ENCODE measurements around the gene UBA1. TPM values are rescaled to one million over a fixed set of nuclear protein-coding genes. Genes with fewer than 3 reads are reported as not detected.

The UBA1 gene
- total RNA-seq, 2 experiments from 2014 or later = 243 to 246 TPM

DNA sequence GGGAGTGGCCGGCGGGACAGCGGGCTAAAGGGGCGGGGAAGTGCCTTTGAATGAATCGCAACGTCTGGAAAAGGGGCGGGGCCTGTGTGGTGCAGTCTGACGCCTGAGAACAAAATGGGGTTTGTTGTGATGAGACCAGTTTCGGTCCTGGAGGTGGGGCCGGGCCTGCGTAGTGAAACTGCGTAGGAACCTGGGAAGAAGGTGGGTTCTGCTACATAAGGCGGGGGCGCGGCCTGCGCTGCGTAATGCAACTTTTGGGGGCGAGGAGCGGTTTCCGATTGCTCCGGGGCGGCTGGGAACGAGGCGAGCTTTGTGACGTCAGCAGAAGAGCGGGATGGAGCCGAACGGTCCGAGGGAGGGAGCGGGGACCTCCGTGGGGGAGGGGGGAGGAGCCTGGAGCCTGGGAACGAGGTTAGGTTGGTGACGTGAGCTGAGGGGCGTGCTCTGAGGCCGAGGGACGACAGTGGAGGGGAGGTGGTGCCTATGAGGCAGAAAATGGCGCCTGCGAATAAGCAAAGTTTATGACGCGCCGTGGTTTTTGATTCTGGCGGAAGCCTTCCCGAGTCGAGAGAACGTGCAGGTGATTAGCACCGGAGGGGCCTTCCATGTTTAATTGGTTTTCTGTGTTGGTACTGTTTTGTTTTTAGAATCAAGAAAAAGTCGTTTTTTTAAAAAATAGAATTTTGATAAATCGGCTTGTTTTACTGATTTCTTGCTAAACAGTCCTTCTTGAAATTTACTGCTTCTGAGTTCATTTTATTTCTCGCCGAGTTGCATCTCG is 39.9 kb downstream of the UBA1 start:
- H3K36me3 Mint-ChIP-seq (ENCODE audit: low read depth) = peaks cover 21% of the 10 kb centered on the region
- ATAC-seq (peak; percentile 94), DNase-seq (peak; percentile 96)
- peaks cover 26% of the 10 kb centered on the region for H3K4me1 Mint-ChIP-seq (ENCODE audit: low read depth)
- peak overlapping the region; percentile 97 for H3K27ac Mint-ChIP-seq
- POLR2A ChIA-PET = interaction anchor here (1.0 to 3.6 kb wide), 4 partner anchors 14 to 89 kb away, joined by 3 to 42 read pairs (median 8); partner anchors contain the start of genes CDK16, NDUFB11 and RBM10
- intact Hi-C loops (cut with micrococcal nuclease) = loop anchor here (2.0 kb wide), 1 partner anchor 41 kb away; the partner anchor contains the start of gene UBA1
- H3K4me3 Mint-ChIP-seq = peak overlapping the region; percentile 89
- no peaks in the 10 kb centered on the region for H3K27me3 Mint-ChIP-seq
- H3K9me3 Mint-ChIP-seq = no peaks in the 10 kb centered on the region
- no peak for TF ChIP-seq CTCF (IDR thresholded peaks at IDR 0.05)
- CTCF ChIA-PET = interaction anchor here (1.4 kb wide), 1 partner anchor 152 kb away, joined by 4 read pairs; no protein-coding TSS in a partner anchor

DNA sequence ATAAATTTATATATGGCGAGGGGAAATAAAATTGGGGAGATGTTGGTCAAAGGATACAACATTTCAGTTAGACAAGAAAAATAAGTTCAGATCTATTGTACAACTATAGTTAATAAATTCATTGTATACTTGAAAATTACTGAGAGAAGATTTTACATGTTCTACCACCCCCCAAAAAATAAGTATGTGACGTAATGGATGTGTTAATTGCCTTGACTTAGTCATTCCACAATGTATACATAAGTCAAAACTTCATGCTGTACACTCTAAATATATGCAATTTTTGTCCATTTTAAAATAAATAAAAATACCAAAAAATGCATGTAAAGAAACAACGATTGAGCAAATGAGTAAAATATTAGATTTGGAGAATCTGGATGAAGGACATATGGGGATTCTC is 41.0 kb downstream of the UBA1 start:
- H3K27me3 Mint-ChIP-seq = no peaks in the 10 kb centered on the region
- no peaks in the 10 kb centered on the region for H3K9me3 Mint-ChIP-seq
- intact Hi-C loops (cut with micrococcal nuclease) = no loop called here
- ChIA-PET POLR2A (no interaction called here), CTCF (no interaction called here)
- peaks cover 26% of the 10 kb centered on the region for H3K4me1 Mint-ChIP-seq (ENCODE audit: low read depth)
- DNase-seq (no peak), ATAC-seq (no peak)
- no peak for TF ChIP-seq CTCF (IDR thresholded peaks at IDR 0.05)
- peak overlapping the region; percentile 97 for H3K27ac Mint-ChIP-seq
- peak overlapping the region; percentile 89 for H3K4me3 Mint-ChIP-seq
- peaks cover 15% of the 10 kb centered on the region for H3K36me3 Mint-ChIP-seq (ENCODE audit: low read depth)

DNA sequence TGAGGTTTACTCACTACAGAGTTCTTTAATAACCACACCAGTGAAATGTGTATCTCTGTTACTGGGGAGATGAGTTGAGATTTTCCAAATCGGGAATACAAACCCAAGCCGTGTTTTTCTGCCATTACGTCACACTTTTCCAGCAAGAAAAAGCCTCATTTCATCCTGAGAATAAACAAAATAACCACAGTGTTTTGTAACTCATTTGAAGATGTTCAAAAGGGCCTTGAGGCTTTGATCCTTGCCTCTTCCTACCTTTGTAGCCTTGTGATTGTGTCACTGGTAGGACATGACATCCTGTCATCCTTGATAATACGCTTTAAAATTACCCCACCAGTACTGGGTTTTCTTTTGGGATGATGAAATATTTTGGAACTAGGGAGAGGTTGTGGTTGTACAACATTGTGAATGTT is 42.1 kb downstream of the UBA1 start:
- DNase-seq = no peak
- Mint-ChIP-seq H3K27ac (peak overlapping the region; percentile 77), H3K4me3 (peak overlapping the region; percentile 62), H3K4me1 (ENCODE audit: low read depth) (peaks cover 26% of the 10 kb centered on the region), H3K9me3 (no peaks in the 10 kb centered on the region), H3K27me3 (no peaks in the 10 kb centered on the region), H3K36me3 (ENCODE audit: low read depth) (peaks cover 16% of the 10 kb centered on the region)
- POLR2A ChIA-PET = no interaction called here
- CTCF ChIA-PET = interaction anchor here (1.3 kb wide), 1 partner anchor 17 kb away, joined by 3 read pairs; the partner anchor contains the start of gene CDK16
- no peak for TF ChIP-seq CTCF (IDR thresholded peaks at IDR 0.05)
- ATAC-seq = no peak
- intact Hi-C loops (cut with micrococcal nuclease) = no loop called here

GRCh38 chrX:47239199-47239598 is 45.6 kb downstream of the UBA1 start:
- Mint-ChIP-seq H3K9me3 (no peaks in the 10 kb centered on the region), H3K36me3 (ENCODE audit: low read depth) (peaks cover 23% of the 10 kb centered on the region), H3K4me1 (ENCODE audit: low read depth) (peaks cover 24% of the 10 kb centered on the region), H3K27ac (no peak overlapping the region), H3K27me3 (no peaks in the 10 kb centered on the region), H3K4me3 (no peak overlapping the region)
- ChIA-PET CTCF (interaction anchor here (1.1 kb wide), 1 partner anchor 285 kb away, joined by 3 read pairs; no protein-coding TSS in a partner anchor), POLR2A (no interaction called here)
- ATAC-seq (no peak), DNase-seq (no peak)
- intact Hi-C loops (cut with micrococcal nuclease) = no loop called here
- no peak for TF ChIP-seq CTCF (IDR thresholded peaks at IDR 0.05)

DNA sequence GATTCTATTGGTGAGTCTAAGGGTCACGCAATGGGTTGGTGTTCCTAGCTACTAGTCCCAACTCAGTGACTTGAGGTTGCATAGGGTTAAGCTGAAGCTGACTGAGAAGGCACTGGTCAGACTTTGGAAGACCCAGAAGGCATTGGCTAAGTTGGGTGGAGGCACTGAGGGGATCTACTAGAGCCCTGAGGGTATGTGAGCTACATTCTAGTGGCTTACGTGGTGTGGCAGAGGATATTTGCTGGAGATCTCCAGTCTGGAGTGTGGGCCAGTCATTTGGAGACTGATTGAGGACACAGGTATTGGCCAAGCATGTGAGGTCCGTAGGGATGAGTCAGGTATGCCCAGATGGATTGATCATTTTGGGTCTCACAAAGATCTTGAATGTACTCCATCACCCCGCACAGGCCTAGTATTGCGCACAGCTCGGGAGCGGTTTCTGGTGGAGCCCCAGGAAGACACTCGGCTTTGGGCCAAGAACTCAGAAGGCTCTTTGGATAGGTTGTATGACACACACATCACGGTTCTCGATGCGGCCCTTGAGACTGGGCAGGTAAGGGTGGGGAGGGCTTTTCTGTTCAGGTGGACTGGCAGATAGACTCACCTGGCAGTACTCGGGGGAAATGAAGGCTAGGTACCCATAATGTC is 46.4 kb downstream of the UBA1 start:
- ATAC-seq (no peak), DNase-seq (no peak)
- Mint-ChIP-seq H3K36me3 (ENCODE audit: low read depth) (peaks cover 23% of the 10 kb centered on the region), H3K27ac (no peak overlapping the region), H3K4me3 (no peak overlapping the region), H3K4me1 (ENCODE audit: low read depth) (peaks cover 22% of the 10 kb centered on the region), H3K27me3 (no peaks in the 10 kb centered on the region), H3K9me3 (no peaks in the 10 kb centered on the region)
- ChIA-PET POLR2A (no interaction called here), CTCF (interaction anchor here (1.1 kb wide), 1 partner anchor 284 kb away, joined by 3 read pairs; no protein-coding TSS in a partner anchor)
- intact Hi-C loops (cut with micrococcal nuclease) = no loop called here
- no peak for TF ChIP-seq CTCF (IDR thresholded peaks at IDR 0.05)
